Measurements from ENCODE around the gene OIP5. TPM values are rescaled to one million over a fixed set of nuclear protein-coding genes. Genes with fewer than 3 reads are reported as not detected.
A peak's percentile ranks its signal among the peaks of the same experiment; 100 is the strongest.

The OIP5 gene
- total and polyA plus RNA-seq, 2 experiments from 2014 or later, result 3.3 to 11.8 TPM

DNA sequence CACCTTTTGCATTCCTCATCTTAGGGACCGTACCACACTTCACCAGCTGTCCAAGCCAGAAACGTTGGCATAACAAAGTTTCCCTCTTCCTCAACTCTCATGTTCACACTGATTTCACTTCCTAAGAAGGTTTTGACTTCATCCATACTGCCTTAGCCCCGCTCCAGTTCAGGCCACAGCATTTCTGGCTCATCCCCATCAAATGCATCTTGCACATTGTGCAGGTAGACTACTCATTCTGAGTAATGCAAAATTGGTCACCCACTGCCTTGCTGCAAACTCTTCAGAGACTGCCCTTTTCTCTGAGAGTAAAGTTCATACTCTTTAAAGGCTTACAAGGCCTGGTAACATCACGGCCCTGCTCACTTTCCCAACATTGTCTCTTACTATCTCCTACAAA lies 9.1 kb upstream of the OIP5 start:
- no peak for DNase-seq (ENCODE audit: low spot score)
- TF ChIP-seq CTCF (IDR thresholded peaks at IDR 0.05; ENCODE audit: poor library complexity) (no peak), EZH2 (IDR thresholded peaks at IDR 0.05; ENCODE audit: borderline replicate concordance) (no peak), EZH2phosphoT487 (IDR thresholded peaks at IDR 0.05; ENCODE audit: low read depth, severe bottlenecking, unreplicated experiment) (no peak)
- Histone ChIP-seq H3K79me2 (peaks cover 51% of the 10 kb centered on the region), H3K4me3 (no peak overlapping the region), H3K4me2 (no peak overlapping the region), H3K36me3 (replicated peaks; ENCODE audit: insufficient read depth, low read depth) (no peaks in the 10 kb centered on the region), H3K27me3 (no peaks in the 10 kb centered on the region), H4K20me1 (ENCODE audit: insufficient read depth, poor library complexity, severe bottlenecking) (no peaks in the 10 kb centered on the region), H3K9me3 (ENCODE audit: low read depth) (no peaks in the 10 kb centered on the region), H3K27ac (no peak overlapping the region), H3K4me1 (ENCODE audit: insufficient read depth) (no peaks in the 10 kb centered on the region), H2AFZ (no peak overlapping the region), H3K9me2 (replicated peaks; ENCODE audit: insufficient read depth) (no peaks in the 10 kb centered on the region)
- WGBS (ENCODE audit: low lambda C conversion rate, missing lambda C conversion rate), result 93% methylated on average over 4 of the region's 4 CpGs

- Histone ChIP-seq H3K79me2 (peaks cover 62% of the 10 kb centered on the region), H3K4me2 (no peak overlapping the region), H3K27me3 (no peaks in the 10 kb centered on the region), H3K9me2 (replicated peaks; ENCODE audit: insufficient read depth) (no peaks in the 10 kb centered on the region), H3K4me1 (ENCODE audit: insufficient read depth) (no peaks in the 10 kb centered on the region), H3K36me3 (replicated peaks; ENCODE audit: insufficient read depth, low read depth) (no peaks in the 10 kb centered on the region), H3K4me3 (no peak overlapping the region), H3K27ac (no peak overlapping the region), H2AFZ (no peak overlapping the region), H3K9me3 (ENCODE audit: low read depth) (no peaks in the 10 kb centered on the region), H4K20me1 (ENCODE audit: insufficient read depth, poor library complexity, severe bottlenecking) (no peaks in the 10 kb centered on the region)
- WGBS (ENCODE audit: low lambda C conversion rate, missing lambda C conversion rate), result 91% methylated on average over 5 of the region's 5 CpGs
- TF ChIP-seq CTCF (IDR thresholded peaks at IDR 0.05; ENCODE audit: poor library complexity), result no peak
- no peak for DNase-seq (ENCODE audit: low spot score)
These were observed 7.9 kb upstream of the OIP5 start for GRCh38 chr15:41340189-41340695.

- WGBS (ENCODE audit: low lambda C conversion rate, missing lambda C conversion rate), result 87% methylated on average over 13 of the region's 13 CpGs
- Histone ChIP-seq H3K27ac (no peak overlapping the region), H3K4me2 (no peak overlapping the region), H3K4me3 (no peak overlapping the region), H3K79me2 (peaks cover 78% of the 10 kb centered on the region), H4K20me1 (ENCODE audit: insufficient read depth, poor library complexity, severe bottlenecking) (no peaks in the 10 kb centered on the region), H3K27me3 (no peaks in the 10 kb centered on the region), H3K9me3 (ENCODE audit: low read depth) (no peaks in the 10 kb centered on the region), H2AFZ (peak overlapping the region; percentile 15), H3K9me2 (replicated peaks; ENCODE audit: insufficient read depth) (no peaks in the 10 kb centered on the region), H3K36me3 (replicated peaks; ENCODE audit: insufficient read depth, low read depth) (no peaks in the 10 kb centered on the region), H3K4me1 (ENCODE audit: insufficient read depth) (no peaks in the 10 kb centered on the region)
- TF ChIP-seq EZH2phosphoT487 (IDR thresholded peaks at IDR 0.05; ENCODE audit: low read depth, severe bottlenecking, unreplicated experiment), result no peak
- no peak for TF ChIP-seq CTCF (IDR thresholded peaks at IDR 0.05; ENCODE audit: poor library complexity)
- TF ChIP-seq EZH2 (IDR thresholded peaks at IDR 0.05; ENCODE audit: borderline replicate concordance), result no peak
- DNase-seq (ENCODE audit: low spot score), result no peak
These were observed 5.5 kb upstream of the OIP5 start for GRCh38 chr15:41337631-41338522.
